GM12878 (cell line): Measurements from ENCODE around the gene C16orf78. TPM values are rescaled to one million over a fixed set of nuclear protein-coding genes. Genes with fewer than 3 reads are reported as not detected.

Experiments used
- ATAC-seq: fragments of 200-7000 bp; cut with Tn5 transposase; 3 replicates; pipeline ENCODE4 v1.9.1; 2020; ENCODE audit warnings: mild to moderate bottlenecking, moderate library complexity
- BruUV-seq: library from RNA; stranded (reverse); fragments of 400-500 nt; replicated peaks from 2 replicates; lab custom pipeline; 2021; lab: Mats Ljungman, UMichigan
- CTCF ChIA-PET: fragments of 300-600 bp; sonication (Branson Sonifier 250); formaldehyde crosslinking; extraction: SDS; loops from one replicate; lab custom pipeline; 2021; ENCODE audit warnings: inconsistent platforms; lab: Yijun Ruan, JAX
- POLR2A ChIA-PET: fragments of 350-600 bp; formaldehyde crosslinking; extraction: SDS; loops from one replicate; lab custom pipeline; 2021; ENCODE audit warnings: inconsistent platforms; lab: Charles Lee
- RAD21 ChIA-PET: fragments of 300-600 bp; sonication (Branson Sonifier 250); formaldehyde crosslinking; loops from one replicate; lab custom pipeline; 2023; ENCODE audit warnings: antibody characterized with exemption; ENCODE audit not compliant: unreplicated experiment; lab: Charles Lee
- SMC1A ChIA-PET: fragments of 300-600 bp; sonication (Branson Sonifier 250); formaldehyde crosslinking; loops from one replicate; lab custom pipeline; 2023; ENCODE audit not compliant: unreplicated experiment, uncharacterized antibody; lab: Charles Lee
- DNase-seq: peaks from one replicate; pipeline ENCODE4 v3.0.0-alpha.2; 2011; ENCODE audit warnings: low read depth, low spot score
- FAIRE-seq: peaks from 3 replicates; lab custom pipeline; 2011; peaks lifted over from hg19 to GRCh38; lab: Jason Lieb, UNC
- H2AFZ ChIP-seq: 2 replicates; pipeline ENCODE4 v1.6.0; 2011; ENCODE audit warnings: low read depth, low read length, control low read depth; ENCODE audit not compliant: control insufficient read depth
- H3K27ac ChIP-seq: 2 replicates; pipeline ENCODE4 v1.5.1; 2011; ENCODE audit warnings: control low read depth; ENCODE audit not compliant: control insufficient read depth, insufficient read depth
- H3K27me3 ChIP-seq, 2 experiments: replicated peaks in 1 of 2; 2 replicates each; pipeline versions ENCODE4 v1.6.0 to v1.6.1; 2011; ENCODE audit warnings: low read length in 1 of 2; ENCODE audit not compliant: control insufficient read depth in 2 of 2, insufficient read depth in 2 of 2
- H3K36me3 ChIP-seq, 2 experiments: 2 replicates each; pipeline ENCODE4 v1.5.1; 2011; ENCODE audit warnings: low read length in 1 of 2; ENCODE audit not compliant: control insufficient read depth in 2 of 2, insufficient read depth in 2 of 2
- H3K4me1 ChIP-seq: 2 replicates; pipeline ENCODE4 v1.6.1; 2011; ENCODE audit warnings: mild to moderate bottlenecking, low read length, moderate library complexity, mixed read lengths; ENCODE audit not compliant: control insufficient read depth, insufficient read depth
- H3K4me2 ChIP-seq: 2 replicates; pipeline ENCODE4 v1.6.0; 2011; ENCODE audit warnings: control low read depth; ENCODE audit not compliant: control insufficient read depth, insufficient read depth
- H3K4me3 ChIP-seq: fragments of 200-600 bp; sonication (generic); 2 replicates; pipeline ENCODE4 v1.5.1; 2016
- H3K79me2 ChIP-seq: 2 replicates; pipeline ENCODE4 v1.6.0; 2011; ENCODE audit warnings: low read length; ENCODE audit not compliant: control insufficient read depth, insufficient read depth
- H3K9ac ChIP-seq: 2 replicates; pipeline ENCODE4 v1.8.0; 2011; ENCODE audit warnings: low read length, control low read depth, mixed read lengths; ENCODE audit not compliant: control insufficient read depth, insufficient read depth
- H3K9me3 ChIP-seq: replicated peaks from 3 replicates; pipeline ENCODE4 v1.5.1; 2011; ENCODE audit warnings: mild to moderate bottlenecking, low read length; ENCODE audit not compliant: control insufficient read depth, insufficient read depth
- H4K20me1 ChIP-seq: 2 replicates; pipeline ENCODE4 v1.6.0; 2011; ENCODE audit not compliant: control insufficient read depth, insufficient read depth
- BMI1 ChIP-seq: fragments of 450-650 bp; IDR thresholded peaks from 2 replicates; pipeline ENCODE4 v1.6.1; 2016; ENCODE audit warnings: mild to moderate bottlenecking, moderate library complexity, borderline replicate concordance
- IKZF2 ChIP-seq, 2 experiments: fragments of 450-650 bp; IDR thresholded peaks; 2 replicates each; pipeline ENCODE4 v1.6.1; 2017; ENCODE audit warnings: mild to moderate bottlenecking in 2 of 2, moderate library complexity in 2 of 2
- MLLT1 ChIP-seq: fragments of 450-650 bp; IDR thresholded peaks from 2 replicates; pipeline ENCODE4 v1.6.1; 2016; ENCODE audit warnings: mild to moderate bottlenecking
- MYC ChIP-seq: IDR thresholded peaks from 2 replicates; pipeline ENCODE4 v1.6.1; 2011; ENCODE audit warnings: mild to moderate bottlenecking, low read length, moderate library complexity, inconsistent platforms; ENCODE audit not compliant: insufficient read depth, insufficient replicate concordance, insufficient read length, severe bottlenecking
- NR2C2 ChIP-seq: IDR thresholded peaks from 2 replicates; pipeline ENCODE4 v1.6.1; 2011; ENCODE audit warnings: borderline replicate concordance, low read depth; ENCODE audit not compliant: control insufficient read depth, insufficient read length
- RB1 ChIP-seq: fragments of 450-650 bp; formaldehyde crosslinking; IDR thresholded peaks from 2 replicates; pipeline ENCODE4 v1.6.1; 2017; ENCODE audit warnings: mild to moderate bottlenecking, borderline replicate concordance
- ZNF217 ChIP-seq: fragments of 450-650 bp; IDR thresholded peaks from 2 replicates; pipeline ENCODE4 v1.6.1; 2017; ENCODE audit warnings: antibody characterized with exemption, mild to moderate bottlenecking
- WGBS: methylation state at CpG from one replicate; pipeline ENCODE4 v1.1.6; 2016; ENCODE audit warnings: low lambda C conversion rate; ENCODE audit not compliant: insufficient replicate concordance, insufficient coverage; ENCODE audit errors: missing lambda C conversion rate; 5-methylcytosine and 5-hydroxymethylcytosine counted together
- in situ Hi-C: fragments of 300-500 bp; cut with MboI; formaldehyde crosslinking; loops from 9 replicates; pipeline ENCODE4 v1.14.3; 2018; ENCODE audit warnings: mixed read lengths
- intact Hi-C: fragments of 100-400 bp; cut with micrococcal nuclease; formaldehyde crosslinking; loops from one replicate; pipeline ENCODE4 v1.14.2; 2022; ENCODE audit not compliant: unreplicated experiment
- polyA plus RNA-seq, 11 experiments: library from polyadenylated mRNA; depleted of rRNA in 4 of 11; unstranded in 6 of 11; stranded (reverse) in 5 of 11; fragments of >200 nt; fragmentation: Nextera tagmentation in 4 of 11; fragmentation: Illumina TruSeq in 1 of 11; extraction: Ambion mirVana in 4 of 11; extraction: Trizol in 1 of 11; gene quantifications; 1 replicate in 1 of 11; 2 replicates in 10 of 11; pipeline versions ENCODE4 v1.2.1 to v1.2.3, GENCODE V29; 2011 to 2016; ENCODE audit warnings: inconsistent platforms in 2 of 11, missing spikeins in 2 of 11, low read depth in 1 of 11
- total RNA-seq, 4 experiments: library from RNA; depleted of rRNA in 3 of 4; stranded (reverse); fragments of >200 nt in 3 of 4; fragmentation: Illumina TruSeq in 1 of 4; extraction: Trizol in 1 of 4; gene quantifications; 2 replicates each; pipeline versions ENCODE4 v1.2.1 to v1.2.3, GENCODE V29; 2013 to 2021
- TF ChIP-seq, protein P1 (sequence below): fragments of 450-650 bp; IDR thresholded peaks from 2 replicates; pipeline ENCODE4 v1.6.1; 2017; ENCODE audit warnings: mild to moderate bottlenecking, moderate library complexity

Gene C16orf78
- total and polyA plus RNA-seq, 10 of the 15 experiments (the other 5 are each of a cell fraction or from before 2014, with no cell fraction given): not detected

- H3K4me3 ChIP-seq: no peak overlapping the region
- CTCF ChIA-PET: no interaction called here
- no peak overlapping the region for H3K4me2 ChIP-seq
- no peaks in the 10 kb centered on the region; a peak in 2 of 4 replicates for H3K27me3 ChIP-seq
- no peak overlapping the region for H2AFZ ChIP-seq
- BruUV-seq: no TSS peak
- ATAC-seq (no peak), DNase-seq (no peak), FAIRE-seq (no peak)
- H3K4me1 ChIP-seq: peaks cover 20% of the 10 kb centered on the region
- intact Hi-C loops: no loop called here
- H3K36me3 ChIP-seq: no peaks in the 10 kb centered on the region
- RAD21 ChIA-PET: no interaction called here
- POLR2A ChIA-PET: no interaction called here
- H3K9me3 ChIP-seq: no peaks in the 10 kb centered on the region
- no peak overlapping the region for H3K27ac ChIP-seq
- H4K20me1 ChIP-seq: no peaks in the 10 kb centered on the region
- no peaks in the 10 kb centered on the region for H3K79me2 ChIP-seq
- H3K9ac ChIP-seq: no peak overlapping the region
- SMC1A ChIA-PET: no interaction called here
- no peak for TF ChIP-seq MLLT1
- TF ChIP-seq, protein P1, sequence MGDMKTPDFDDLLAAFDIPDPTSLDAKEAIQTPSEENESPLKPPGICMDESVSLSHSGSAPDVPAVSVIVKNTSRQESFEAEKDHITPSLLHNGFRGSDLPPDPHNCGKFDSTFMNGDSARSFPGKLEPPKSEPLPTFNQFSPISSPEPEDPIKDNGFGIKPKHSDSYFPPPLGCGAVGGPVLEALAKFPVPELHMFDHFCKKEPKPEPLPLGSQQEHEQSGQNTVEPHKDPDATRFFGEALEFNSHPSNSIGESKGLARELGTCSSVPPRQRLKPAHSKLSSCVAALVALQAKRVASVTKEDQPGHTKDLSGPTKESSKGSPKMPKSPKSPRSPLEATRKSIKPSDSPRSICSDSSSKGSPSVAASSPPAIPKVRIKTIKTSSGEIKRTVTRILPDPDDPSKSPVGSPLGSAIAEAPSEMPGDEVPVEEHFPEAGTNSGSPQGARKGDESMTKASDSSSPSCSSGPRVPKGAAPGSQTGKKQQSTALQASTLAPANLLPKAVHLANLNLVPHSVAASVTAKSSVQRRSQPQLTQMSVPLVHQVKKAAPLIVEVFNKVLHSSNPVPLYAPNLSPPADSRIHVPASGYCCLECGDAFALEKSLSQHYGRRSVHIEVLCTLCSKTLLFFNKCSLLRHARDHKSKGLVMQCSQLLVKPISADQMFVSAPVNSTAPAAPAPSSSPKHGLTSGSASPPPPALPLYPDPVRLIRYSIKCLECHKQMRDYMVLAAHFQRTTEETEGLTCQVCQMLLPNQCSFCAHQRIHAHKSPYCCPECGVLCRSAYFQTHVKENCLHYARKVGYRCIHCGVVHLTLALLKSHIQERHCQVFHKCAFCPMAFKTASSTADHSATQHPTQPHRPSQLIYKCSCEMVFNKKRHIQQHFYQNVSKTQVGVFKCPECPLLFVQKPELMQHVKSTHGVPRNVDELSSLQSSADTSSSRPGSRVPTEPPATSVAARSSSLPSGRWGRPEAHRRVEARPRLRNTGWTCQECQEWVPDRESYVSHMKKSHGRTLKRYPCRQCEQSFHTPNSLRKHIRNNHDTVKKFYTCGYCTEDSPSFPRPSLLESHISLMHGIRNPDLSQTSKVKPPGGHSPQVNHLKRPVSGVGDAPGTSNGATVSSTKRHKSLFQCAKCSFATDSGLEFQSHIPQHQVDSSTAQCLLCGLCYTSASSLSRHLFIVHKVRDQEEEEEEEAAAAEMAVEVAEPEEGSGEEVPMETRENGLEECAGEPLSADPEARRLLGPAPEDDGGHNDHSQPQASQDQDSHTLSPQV: no peak
- TF ChIP-seq IKZF2 (IDR thresholded peaks at IDR 0.05): no peak
- TF ChIP-seq MYC: no peak
- no peak for TF ChIP-seq NR2C2
- no peak for TF ChIP-seq RB1
- no peak for TF ChIP-seq BMI1
- TF ChIP-seq ZNF217: no peak
- 52% methylated on average over 7 of the region's 7 CpGs for WGBS
- in situ Hi-C loops: no loop called here
Measured at GRCh38 chr16:49439050-49439449, 65.4 kb downstream of the C16orf78 start.
